ENCODE measurements around the gene BMPR1A. TPM values are rescaled to one million over a fixed set of nuclear protein-coding genes. Genes with fewer than 3 reads are reported as not detected.

Gene BMPR1A
- total and polyA plus RNA-seq, 10 of the 15 experiments (the other 5 are each of a cell fraction or from before 2014, with no cell fraction given), result 2.3 to 22.7 (median 13.1) TPM

GRCh38 chr10:86849181-86849894 lies 92.9 kb downstream of the BMPR1A start (continued):
- TF ChIP-seq E2F4 (IDR thresholded peaks at IDR 0.05; ENCODE audit: low read depth, low read length), result no peak
- TF ChIP-seq ZBED1 (IDR thresholded peaks at IDR 0.05; ENCODE audit: borderline replicate concordance), result peak; percentile 70; the same call in 1 of the 2 replicates
- no peak for TF ChIP-seq SUPT20H (IDR thresholded peaks at IDR 0.05; ENCODE audit: borderline replicate concordance, control insufficient read depth, low read depth, low read length)
- peak; percentile 73; the same call in 1 of the 2 replicates for TF ChIP-seq PAX5 (IDR thresholded peaks at IDR 0.05; ENCODE audit: borderline replicate concordance, low read depth, low read length)
- no peak for TF ChIP-seq HDAC6 (IDR thresholded peaks at IDR 0.05; ENCODE audit: unreplicated experiment)
- TF ChIP-seq CHD1 (IDR thresholded peaks at IDR 0.05; ENCODE audit: low read depth, low read length), result no peak
- TF ChIP-seq NRF1 (conservative IDR thresholded peaks at IDR 0.05; ENCODE audit: low read depth, low read length), result no peak
- 0 out of 4 replicates have a peak, but pooled peaks of 1 of the 2 experiments have one; percentile 55 for TF ChIP-seq SRF (IDR thresholded peaks at IDR 0.05; ENCODE audit: low read depth in 2 of 2, low read length in 2 of 2)
- no peak for TF ChIP-seq TBL1XR1 (IDR thresholded peaks at IDR 0.05; ENCODE audit: low read depth, low read length)
- TF ChIP-seq SKIL (IDR thresholded peaks at IDR 0.05; ENCODE audit: low read depth, poor library complexity, severe bottlenecking), result peak; percentile 75
- TF ChIP-seq STAT1 (conservative IDR thresholded peaks at IDR 0.05), result no peak
- no peak for TF ChIP-seq HDAC2 (IDR thresholded peaks at IDR 0.05)
- TF ChIP-seq SREBF2 (IDR thresholded peaks at IDR 0.05; ENCODE audit: low read length), result no peak
- TF ChIP-seq CHD2 (IDR thresholded peaks at IDR 0.05; ENCODE audit: borderline replicate concordance, low read depth, low read length), result no peak
- peak; percentile 50; the same call in 1 of the 2 replicates for TF ChIP-seq MTA3 (IDR thresholded peaks at IDR 0.05; ENCODE audit: borderline replicate concordance, low read length)
- no peak for TF ChIP-seq SP1 (IDR thresholded peaks at IDR 0.05; ENCODE audit: low read depth, low read length)
- TF ChIP-seq LARP7 (IDR thresholded peaks at IDR 0.05), result no peak
- no peak for TF ChIP-seq PRDM15 (CRISPR knock-in tag; IDR thresholded peaks at IDR 0.05)
- no peak for TF ChIP-seq RFX5 (IDR thresholded peaks at IDR 0.05; ENCODE audit: low read depth, low read length)
- TF ChIP-seq ZNF24 (IDR thresholded peaks at IDR 0.05), result peak; percentile 66
- TF ChIP-seq NFXL1 (IDR thresholded peaks at IDR 0.05; ENCODE audit: borderline replicate concordance), result no peak
- no peak for TF ChIP-seq RB1 (IDR thresholded peaks at IDR 0.05; ENCODE audit: borderline replicate concordance)
- no peak for TF ChIP-seq TCF12 (IDR thresholded peaks at IDR 0.05; ENCODE audit: low read depth, low read length)
- TF ChIP-seq PAX8 (IDR thresholded peaks at IDR 0.05), result no peak
- TF ChIP-seq CBX3 (IDR thresholded peaks at IDR 0.05; ENCODE audit: borderline replicate concordance, low read depth), result no peak
- peak; percentile 98 for TF ChIP-seq RUNX3 (IDR thresholded peaks at IDR 0.05; ENCODE audit: low read length)
- no peak for TF ChIP-seq RAD21 (IDR thresholded peaks at IDR 0.05; ENCODE audit: insufficient read depth, low read depth, low read length)

All from GM12878 (cell line).